Suprapubic skin (tissue), 4 donors: ENCODE results near the gene DIAPH2. TPM values are rescaled to one million over a fixed set of nuclear protein-coding genes. Genes with fewer than 3 reads are reported as not detected.

Experiments used
- DNase-seq, 2 donors: peaks; one replicate each; pipeline ENCODE4 v3.0.0-alpha.2; 2019; ENCODE audit warnings: low spot score in 2 of 2
- H3K27ac ChIP-seq: fragments of 200-600 bp; sonication (generic); one replicate; pipeline ENCODE4 v1.5.1; 2019
- H3K27me3 ChIP-seq: fragments of 200-600 bp; sonication (generic); one replicate; pipeline ENCODE4 v1.5.1; 2019
- H3K36me3 ChIP-seq: fragments of 200-600 bp; sonication (generic); one replicate; pipeline ENCODE4 v1.5.1; 2019
- H3K4me1 ChIP-seq: fragments of 200-600 bp; sonication (generic); one replicate; pipeline ENCODE4 v1.5.1; 2019
- H3K4me3 ChIP-seq: fragments of 200-600 bp; sonication (generic); one replicate; pipeline ENCODE4 v1.5.1; 2019; ENCODE audit warnings: mild to moderate bottlenecking
- H3K9me3 ChIP-seq: fragments of 200-600 bp; sonication (generic); one replicate; pipeline ENCODE4 v1.5.1; 2019
- CTCF ChIP-seq, 2 donors: fragments of 200-600 bp in 1 of 2; fragments of 450-650 bp in 1 of 2; sonication (generic) in 1 of 2; IDR thresholded peaks; one replicate each; pipeline ENCODE4 v1.5.1; 2016 to 2019; ENCODE audit warnings: antibody characterized with exemption in 2 of 2, mild to moderate bottlenecking in 1 of 2, moderate library complexity in 1 of 2
- EP300 ChIP-seq: sonication (generic); formaldehyde crosslinking; IDR thresholded peaks from one replicate; pipeline ENCODE4 v1.6.1; 2017; ENCODE audit warnings: antibody characterized with exemption
- POLR2A ChIP-seq, 2 donors: fragments of 450-650 bp; IDR thresholded peaks; one replicate each; pipeline ENCODE4 v1.6.1; 2017; ENCODE audit warnings: antibody characterized with exemption in 2 of 2, mild to moderate bottlenecking in 2 of 2, moderate library complexity in 2 of 2
- POLR2AphosphoS5 ChIP-seq, 3 donors: sonication (generic); formaldehyde crosslinking; IDR thresholded peaks; one replicate each; pipeline ENCODE4 v1.6.1; 2017; ENCODE audit warnings: antibody characterized with exemption in 3 of 3
- WGBS: methylation state at CpG from one replicate; pipeline ENCODE4 v1.1.5; 2018; 5-methylcytosine and 5-hydroxymethylcytosine counted together
- total RNA-seq, 4 donors: library from RNA; depleted of rRNA; stranded (reverse); fragments of >200 nt; gene quantifications; one replicate each; pipeline ENCODE4 v1.1.0, GENCODE V29; 2016

DIAPH2 gene
- total RNA-seq, 4 donors from 2014 or later = 17.5 to 38.7 (median 18.6) TPM

- Histone ChIP-seq H3K36me3 (no peaks in the 10 kb centered on the region), H3K27ac (no peak overlapping the region), H3K4me1 (no peaks in the 10 kb centered on the region), H3K27me3 (no peaks in the 10 kb centered on the region), H3K4me3 (no peak overlapping the region), H3K9me3 (no peaks in the 10 kb centered on the region)
- DNase-seq = no peak
- WGBS = 81% methylated on average over 1 of the region's 1 CpG
- TF ChIP-seq CTCF (IDR thresholded peaks at IDR 0.05) = no peak
- TF ChIP-seq EP300 = no peak
- no peak for TF ChIP-seq POLR2A (IDR thresholded peaks at IDR 0.05)
- TF ChIP-seq POLR2AphosphoS5 (IDR thresholded peaks at IDR 0.05) = no peak
Observed at GRCh38 chrX:96798982-96799381, 114.3 kb downstream of the DIAPH2 start.

GRCh38 chrX:96807318-96807717 lies 122.7 kb downstream of the DIAPH2 start:
- DNase-seq = no peak
- Histone ChIP-seq H3K27ac (no peak overlapping the region), H3K27me3 (no peaks in the 10 kb centered on the region), H3K36me3 (no peaks in the 10 kb centered on the region), H3K4me3 (no peak overlapping the region), H3K4me1 (no peaks in the 10 kb centered on the region), H3K9me3 (no peaks in the 10 kb centered on the region)
- WGBS = 80% methylated on average over 4 of the region's 4 CpGs
- TF ChIP-seq POLR2A (IDR thresholded peaks at IDR 0.05) = no peak
- TF ChIP-seq CTCF (IDR thresholded peaks at IDR 0.05) = no peak
- no peak for TF ChIP-seq EP300
- TF ChIP-seq POLR2AphosphoS5 (IDR thresholded peaks at IDR 0.05) = no peak

- no peak for TF ChIP-seq POLR2A (IDR thresholded peaks at IDR 0.05)
- no peak for TF ChIP-seq EP300
- Histone ChIP-seq H3K27me3 (no peaks in the 10 kb centered on the region), H3K36me3 (no peaks in the 10 kb centered on the region), H3K9me3 (no peaks in the 10 kb centered on the region), H3K4me3 (no peak overlapping the region), H3K27ac (no peak overlapping the region), H3K4me1 (no peaks in the 10 kb centered on the region)
- DNase-seq = no peak
- 70% methylated on average over 2 of the region's 2 CpGs for WGBS
Observed at GRCh38 chrX:96820935-96821334, 136.3 kb downstream of the DIAPH2 start.

- WGBS = 77% methylated on average over 3 of the region's 3 CpGs
- no peak for DNase-seq
- TF ChIP-seq CTCF (IDR thresholded peaks at IDR 0.05) (no peak), POLR2A (IDR thresholded peaks at IDR 0.05) (no peak), POLR2AphosphoS5 (IDR thresholded peaks at IDR 0.05) (no peak), EP300 (no peak)
Observed at GRCh38 chrX:96824166-96824565, 139.5 kb downstream of the DIAPH2 start.

GRCh38 chrX:96833333-96833732 lies 148.7 kb downstream of the DIAPH2 start:
- DNase-seq = no peak
- WGBS = 89% methylated on average over 2 of the region's 2 CpGs
- Histone ChIP-seq H3K27me3 (no peaks in the 10 kb centered on the region), H3K4me3 (no peak overlapping the region), H3K4me1 (no peaks in the 10 kb centered on the region), H3K9me3 (no peaks in the 10 kb centered on the region), H3K27ac (no peak overlapping the region), H3K36me3 (no peaks in the 10 kb centered on the region)
- no peak for TF ChIP-seq POLR2A (IDR thresholded peaks at IDR 0.05)
- TF ChIP-seq EP300 = no peak
- TF ChIP-seq POLR2AphosphoS5 (IDR thresholded peaks at IDR 0.05) = no peak
- no peak for TF ChIP-seq CTCF (IDR thresholded peaks at IDR 0.05)

More at GRCh38 chrX:96824166-96824565, 139.5 kb downstream of the DIAPH2 start:
- no peak overlapping the region for H3K4me3 ChIP-seq
- H3K27me3 ChIP-seq = no peaks in the 10 kb centered on the region
- H3K4me1 ChIP-seq = no peaks in the 10 kb centered on the region
- no peaks in the 10 kb centered on the region for H3K36me3 ChIP-seq
- no peaks in the 10 kb centered on the region for H3K9me3 ChIP-seq
- no peak overlapping the region for H3K27ac ChIP-seq

GRCh38 chrX:96834137-96834536 lies 149.5 kb downstream of the DIAPH2 start:
- TF ChIP-seq EP300 (no peak), POLR2AphosphoS5 (IDR thresholded peaks at IDR 0.05) (no peak), CTCF (IDR thresholded peaks at IDR 0.05) (no peak), POLR2A (IDR thresholded peaks at IDR 0.05) (no peak)
- no peaks in the 10 kb centered on the region for H3K27me3 ChIP-seq
- H3K4me3 ChIP-seq = no peak overlapping the region
- no peaks in the 10 kb centered on the region for H3K9me3 ChIP-seq
- H3K27ac ChIP-seq = no peak overlapping the region
- H3K36me3 ChIP-seq = no peaks in the 10 kb centered on the region
- no peak for DNase-seq
- whole genome bisulfite sequencing = 90% methylated on average over 1 of the region's 1 CpG
- H3K4me1 ChIP-seq = peaks cover 3% of the 10 kb centered on the region
